Suprapubic skin (tissue), 4 donors: ENCODE measurements around the gene KTI12.

Source experiments
- CTCF ChIP-seq, 2 donors: fragments of 200-600 bp in 1 of 2; fragments of 450-650 bp in 1 of 2; sonication (generic) in 1 of 2; IDR thresholded peaks; one replicate each; pipeline ENCODE4 v1.5.1; 2016 to 2019; ENCODE audit warnings: antibody characterized with exemption in 2 of 2, mild to moderate bottlenecking in 1 of 2, moderate library complexity in 1 of 2
- EP300 ChIP-seq: sonication (generic); formaldehyde crosslinking; IDR thresholded peaks from one replicate; pipeline ENCODE4 v1.6.1; 2017; ENCODE audit warnings: antibody characterized with exemption
- POLR2A ChIP-seq, 2 donors: fragments of 450-650 bp; IDR thresholded peaks; one replicate each; pipeline ENCODE4 v1.6.1; 2017; ENCODE audit warnings: antibody characterized with exemption in 2 of 2, mild to moderate bottlenecking in 2 of 2, moderate library complexity in 2 of 2
- POLR2AphosphoS5 ChIP-seq, 3 donors: sonication (generic); formaldehyde crosslinking; IDR thresholded peaks; one replicate each; pipeline ENCODE4 v1.6.1; 2017; ENCODE audit warnings: antibody characterized with exemption in 3 of 3

- TF ChIP-seq CTCF (IDR thresholded peaks at IDR 0.05) (no peak), POLR2A (IDR thresholded peaks at IDR 0.05) (no peak), POLR2AphosphoS5 (IDR thresholded peaks at IDR 0.05) (no peak), EP300 (no peak)
These were observed 34.9 kb downstream of the KTI12 start for GRCh38 chr1:51998701-51999100.
